GM21381 (cell line): ENCODE measurements around the gene ZNF705A.
A peak's percentile ranks its signal among the peaks of the same experiment; 100 is the strongest.
"Not testable (repeated sequence)": the region's sequence is repeated elsewhere in the genome, so short reads cannot be mapped to it uniquely, and the experiment has no call there.

ENCODE experiments used
- ATAC-seq: cut with Tn5 transposase; IDR thresholded peaks from one replicate; pipeline ENCODE4 v1.9.1; 2021; ENCODE audit warnings: mild to moderate bottlenecking, moderate library complexity; ENCODE audit not compliant: unreplicated experiment

The ZNF705A gene

DNA sequence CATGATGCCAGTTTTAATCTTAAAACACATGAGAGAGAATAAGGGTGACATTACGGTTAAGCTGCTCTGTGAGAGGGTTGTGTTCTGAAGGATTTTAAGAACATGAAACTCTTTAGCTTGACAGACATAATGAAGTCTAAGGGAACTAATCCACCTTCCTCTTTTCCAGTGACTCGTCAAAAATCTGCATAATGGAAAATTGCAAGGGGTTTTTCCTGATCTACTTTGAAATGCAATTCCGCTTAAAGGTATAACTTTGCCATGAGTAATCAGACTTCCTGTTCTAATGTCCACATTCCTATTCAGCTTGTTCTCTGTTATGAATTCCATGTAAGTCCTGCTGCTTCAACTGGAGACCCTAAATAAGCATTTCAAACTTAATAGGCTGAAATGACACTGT is at the start of gene ZNF705A:
ZNF705A (plus strand) TSS at position 171 of the 400 bp plus-strand sequence. CDS start 15,611 bp downstream, outside the sequence.
- no peak for ATAC-seq

GRCh38 chr12:8108808-8109398 is 47.9 kb upstream of the ZNF705A start:
- peak; percentile 51 for ATAC-seq

GRCh38 chr12:8113117-8113516 is 43.7 kb upstream of the ZNF705A start:
- not testable (repeated sequence) for ATAC-seq

GRCh38 chr12:8120072-8120713 is 36.6 kb upstream of the ZNF705A start:
- ATAC-seq, result no peak

GRCh38 chr12:8123124-8123912 is 33.5 kb upstream of the ZNF705A start, which contains the start of gene CLEC4A:
Gene CLEC4A (plus strand): TSS chr12:8123617. CDS start chr12:8123879, 262 bp downstream.
- no peak for ATAC-seq

GRCh38 chr12:8127138-8127537 is 29.7 kb upstream of the ZNF705A start:
- ATAC-seq, result no peak

- ATAC-seq, result not testable (repeated sequence)
Observed at GRCh38 chr12:8133636-8134397, 23.0 kb upstream of the ZNF705A start.

DNA sequence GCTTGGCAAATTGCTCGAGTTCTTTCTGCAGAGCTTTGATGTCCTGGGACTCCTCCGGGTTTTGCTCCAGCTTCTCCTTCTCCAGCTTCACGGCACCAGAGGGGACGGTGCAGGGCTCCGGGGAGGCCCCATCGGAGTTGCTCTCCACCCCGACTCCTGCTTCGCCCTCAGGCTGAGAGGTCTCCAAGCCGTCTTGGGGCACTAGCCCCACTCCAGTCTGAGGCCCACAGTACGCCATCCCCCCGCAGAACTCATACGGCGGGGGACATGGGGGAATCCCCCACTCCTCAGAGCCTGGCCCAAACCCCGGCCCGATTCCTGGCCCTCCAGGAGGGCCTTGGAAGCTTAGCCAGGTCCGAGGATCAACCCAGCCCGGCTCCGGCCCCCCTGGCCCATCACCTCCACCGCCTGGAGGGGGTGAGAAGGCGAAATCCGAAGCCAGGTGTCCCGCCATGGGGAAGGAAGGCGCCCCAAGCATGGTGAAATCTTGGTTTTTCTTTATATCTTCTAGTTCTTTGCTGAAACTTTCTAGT is 22.4 kb upstream of the ZNF705A start:
- not testable (repeated sequence) for ATAC-seq

DNA sequence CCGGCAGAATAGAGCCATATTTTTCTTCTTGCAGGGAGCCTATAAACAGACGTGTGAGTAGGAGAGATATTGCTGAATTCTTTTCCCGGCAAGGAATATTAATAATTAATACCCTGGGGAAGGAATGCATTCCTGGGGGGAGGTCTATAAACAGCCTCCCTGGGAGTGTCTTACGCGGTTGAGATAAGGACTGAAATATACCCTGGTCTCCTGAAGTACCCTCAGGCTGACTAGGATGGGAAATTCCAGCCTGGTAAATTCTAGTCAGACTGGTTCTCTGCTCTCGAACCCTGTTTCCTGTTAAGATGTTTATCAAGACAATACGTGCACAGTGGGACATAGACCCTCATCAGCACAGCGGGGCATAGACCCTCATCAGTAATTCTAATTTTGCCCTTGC is 15.2 kb upstream of the ZNF705A start:
- ATAC-seq, result not testable (repeated sequence)

GRCh38 chr12:8143261-8143660 is 13.6 kb upstream of the ZNF705A start:
- ATAC-seq, result no peak

DNA sequence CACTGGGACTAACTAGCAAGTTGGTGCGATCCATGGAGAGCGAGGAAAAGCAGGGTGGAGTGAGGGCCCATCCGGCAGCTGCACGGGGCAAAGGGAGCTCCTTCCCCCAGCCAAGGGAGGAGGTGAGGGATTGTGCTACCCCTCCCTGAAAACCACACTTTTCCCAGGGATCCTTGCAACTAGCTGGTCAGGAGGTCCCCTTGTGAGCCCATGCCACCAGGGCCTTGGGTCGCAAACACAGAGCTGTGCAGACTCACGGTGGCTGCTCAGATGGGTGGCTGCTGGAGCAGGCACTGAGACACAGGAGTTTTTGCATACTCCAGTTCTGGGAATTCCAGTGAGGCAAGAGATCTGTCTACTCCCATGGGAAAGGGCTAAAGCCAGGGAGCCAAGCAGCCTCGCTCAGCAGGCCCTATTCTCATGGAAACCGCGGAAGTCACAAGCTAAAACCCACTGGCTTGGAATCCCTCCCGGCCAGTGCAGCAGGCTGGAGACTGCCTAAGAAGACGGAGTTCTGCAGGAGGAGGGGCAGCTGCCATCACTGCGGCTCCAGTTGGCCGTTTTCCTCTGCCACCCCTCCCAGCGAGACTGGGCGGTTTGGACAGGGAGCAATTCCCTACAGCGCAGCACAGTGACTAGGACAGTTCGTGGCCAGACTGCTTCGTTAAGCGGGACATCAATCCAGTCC is 10.9 kb upstream of the ZNF705A start:
- ATAC-seq, result no peak

- ATAC-seq, result no peak
Observed at GRCh38 chr12:8146442-8146771, 10.4 kb upstream of the ZNF705A start.

DNA sequence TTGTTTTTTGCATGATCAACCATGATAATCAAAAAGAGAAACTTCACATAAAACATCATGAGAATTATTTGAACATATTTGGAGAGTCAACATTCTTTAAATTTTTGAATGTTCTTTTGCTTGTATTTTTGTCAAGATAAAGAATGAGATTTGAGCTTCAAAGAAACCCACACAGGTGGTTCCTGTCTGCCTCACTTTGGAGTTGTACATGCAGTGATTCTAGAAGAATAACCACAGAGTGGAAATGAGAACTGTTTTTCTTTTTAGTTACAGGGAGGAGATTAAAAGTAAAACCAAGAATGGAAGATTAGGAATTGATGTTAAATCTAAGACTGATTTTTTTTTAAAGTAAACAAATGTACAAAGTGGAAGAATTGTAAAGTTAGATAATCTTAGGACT is 2.3 kb upstream of the ZNF705A start:
- no peak for ATAC-seq

- no peak for ATAC-seq
Observed at GRCh38 chr12:8156416-8156815, 399 bp upstream of the ZNF705A start.

GRCh38 chr12:8157484-8158198 is 826 bp downstream of the ZNF705A start:
- ATAC-seq, result no peak

- not testable (repeated sequence) for ATAC-seq
Observed at GRCh38 chr12:8172911-8173310, 16.1 kb downstream of the ZNF705A start.

DNA sequence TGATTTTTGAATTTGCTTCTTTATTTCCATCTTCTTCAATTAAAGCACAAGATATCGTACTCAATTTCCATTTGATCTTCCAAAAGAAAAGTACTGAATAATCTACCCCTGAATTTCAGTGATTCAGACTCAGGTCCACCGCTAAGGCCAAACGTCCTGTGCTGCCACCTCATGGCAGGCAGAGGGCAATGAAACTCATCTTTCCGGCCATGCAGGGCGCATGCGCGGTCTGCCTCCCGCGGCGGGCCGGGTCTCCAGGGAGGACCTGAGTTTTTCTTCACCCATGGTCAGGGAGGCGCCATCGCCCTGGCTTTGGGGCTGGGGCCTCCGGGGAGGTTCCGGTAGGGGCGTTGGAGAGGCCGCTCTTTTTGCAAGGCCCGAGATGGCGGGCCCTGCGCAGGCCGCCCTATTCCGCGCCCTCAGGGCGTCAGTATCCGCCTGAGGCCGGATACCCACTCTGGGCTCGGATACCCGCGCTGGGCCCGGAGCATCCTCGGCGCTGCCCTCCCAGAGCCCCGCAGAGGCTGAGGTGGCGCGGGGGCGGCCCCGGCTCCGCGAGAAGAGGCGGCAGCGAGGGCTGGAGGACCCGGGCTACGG is 23.3 kb downstream of the ZNF705A start:
- not testable (repeated sequence) for ATAC-seq

DNA sequence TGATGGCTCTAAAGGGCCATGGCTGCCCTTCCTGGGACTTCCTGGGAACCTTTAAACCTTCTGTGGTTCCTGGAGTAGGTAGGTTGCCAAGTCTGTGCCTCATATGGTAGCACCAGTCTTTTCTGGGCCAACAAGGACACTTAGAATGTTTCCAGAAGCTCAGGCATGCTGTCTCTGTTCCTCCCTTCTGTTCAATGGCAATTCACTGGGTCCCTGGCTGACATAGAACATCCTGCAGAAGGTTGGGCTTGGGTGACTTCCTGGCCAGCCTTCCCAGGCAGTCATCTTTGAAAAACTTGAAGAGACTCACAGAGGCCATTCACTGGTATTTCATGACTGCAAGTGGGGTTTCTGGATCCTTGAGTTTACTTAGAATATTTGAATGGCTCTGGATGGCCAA is 24.5 kb downstream of the ZNF705A start:
- not testable (repeated sequence) for ATAC-seq

- not testable (repeated sequence) for ATAC-seq
Observed at GRCh38 chr12:8182923-8183322, 26.1 kb downstream of the ZNF705A start.
